DMS79 (cell line): ENCODE results near the gene SIGLEC1.

ENCODE experiments used
- DNase-seq: peaks from one replicate; lab custom pipeline; 2025; lab: John Stamatoyannopoulos, UW

SIGLEC1 gene

GRCh38 chr20:3701061-3701998 lies 11.1 kb downstream of the SIGLEC1 start:
- no peak for DNase-seq

GRCh38 chr20:3699037-3699436 lies 13.4 kb downstream of the SIGLEC1 start:
- no peak for DNase-seq

- no peak for DNase-seq
These were observed 13.8 kb downstream of the SIGLEC1 start for GRCh38 chr20:3698591-3699001.

GRCh38 chr20:3697588-3698305 lies 14.7 kb downstream of the SIGLEC1 start:
- DNase-seq: no peak

GRCh38 chr20:3696745-3697587 lies 15.4 kb downstream of the SIGLEC1 start:
- no peak for DNase-seq

- DNase-seq: no peak
These were observed 16.2 kb downstream of the SIGLEC1 start for GRCh38 chr20:3696200-3696599.

GRCh38 chr20:3694864-3695263 lies 17.5 kb downstream of the SIGLEC1 start:
- DNase-seq: no peak

GRCh38 chr20:3693376-3693775 lies 19.0 kb downstream of the SIGLEC1 start:
- DNase-seq: no peak

- no peak for DNase-seq
These were observed 19.6 kb downstream of the SIGLEC1 start for GRCh38 chr20:3692706-3693294.

GRCh38 chr20:3691897-3692296 lies 20.5 kb downstream of the SIGLEC1 start:
- DNase-seq: no peak

GRCh38 chr20:3691306-3691705 lies 21.1 kb downstream of the SIGLEC1 start:
- DNase-seq: no peak

- no peak for DNase-seq
These were observed 22.0 kb downstream of the SIGLEC1 start for GRCh38 chr20:3690413-3690812.

- DNase-seq: no peak
These were observed 22.4 kb downstream of the SIGLEC1 start for GRCh38 chr20:3689978-3690377.

- DNase-seq: no peak
These were observed 24.7 kb downstream of the SIGLEC1 start for GRCh38 chr20:3687655-3688054.

GRCh38 chr20:3686867-3687321 lies 25.5 kb downstream of the SIGLEC1 start:
- peak; percentile 25 for DNase-seq

GRCh38 chr20:3686421-3686820 lies 26.0 kb downstream of the SIGLEC1 start:
- no peak for DNase-seq

GRCh38 chr20:3685341-3685740 lies 27.1 kb downstream of the SIGLEC1 start:
- no peak for DNase-seq

- no peak for DNase-seq
These were observed 30.2 kb downstream of the SIGLEC1 start, which contains the start of gene ADAM33 for GRCh38 chr20:3681931-3682781. ADAM33 (minus strand) TSS chr20:3682010; CDS start chr20:3682004, 6 bp downstream.

GRCh38 chr20:3681352-3681930 lies 31.0 kb downstream of the SIGLEC1 start:
- no peak for DNase-seq

- DNase-seq: peak; percentile 11
These were observed 31.6 kb downstream of the SIGLEC1 start for GRCh38 chr20:3680701-3681351.
